OCI-M2 (cell line): ENCODE results near the gene AIP.

ENCODE experiments used
- DNase-seq: peaks from one replicate; lab custom pipeline; 2025; ENCODE audit not compliant: unreplicated experiment; lab: John Stamatoyannopoulos, UW

AIP gene

GRCh38 chr11:67482827-67483798 lies at the start of gene AIP:
Gene AIP (plus strand): TSS chr11:67483026. CDS start chr11:67483159, 133 bp downstream.
- peak; percentile 93 for DNase-seq

DNA sequence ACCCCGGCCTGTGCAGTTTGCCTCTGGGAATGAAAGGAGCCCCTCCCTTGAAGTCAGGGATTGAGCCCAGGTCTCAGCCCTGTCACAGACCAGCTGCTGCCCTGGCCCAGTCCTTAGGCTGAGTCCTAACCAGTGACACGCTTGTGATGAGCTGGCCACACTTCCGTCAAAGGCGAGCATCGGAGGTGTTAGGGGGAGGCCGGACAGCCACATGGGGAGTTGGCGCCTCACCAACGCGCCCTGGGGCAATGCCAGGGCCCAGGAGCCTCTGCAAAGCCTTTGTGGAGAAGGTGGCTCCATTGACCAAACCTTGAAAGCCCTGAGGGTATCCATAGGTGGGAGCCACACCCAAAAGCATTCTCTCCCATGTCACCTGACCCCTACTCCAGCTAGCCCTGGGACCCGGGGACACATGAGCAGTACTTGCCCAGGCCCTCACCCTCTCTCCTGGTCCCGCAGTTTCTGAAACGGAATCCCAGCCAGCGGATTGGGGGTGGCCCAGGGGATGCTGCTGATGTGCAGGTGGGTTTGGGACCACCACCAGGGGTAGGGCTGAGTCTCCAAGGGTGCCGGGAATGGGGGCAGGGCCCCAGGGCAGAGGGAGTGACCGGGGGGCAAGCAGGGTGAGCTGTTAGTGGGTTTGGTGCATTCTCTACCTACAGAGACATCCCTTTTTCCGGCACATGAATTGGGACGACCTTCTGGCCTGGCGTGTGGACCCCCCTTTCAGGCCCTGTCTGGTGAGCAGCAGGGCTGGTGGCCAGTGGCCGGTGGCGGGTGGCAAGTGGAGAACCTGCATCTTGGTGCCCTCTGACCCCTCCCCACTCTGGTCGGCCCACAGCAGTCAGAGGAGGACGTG lies 49.1 kb upstream of the AIP start:
- DNase-seq = no peak

DNA sequence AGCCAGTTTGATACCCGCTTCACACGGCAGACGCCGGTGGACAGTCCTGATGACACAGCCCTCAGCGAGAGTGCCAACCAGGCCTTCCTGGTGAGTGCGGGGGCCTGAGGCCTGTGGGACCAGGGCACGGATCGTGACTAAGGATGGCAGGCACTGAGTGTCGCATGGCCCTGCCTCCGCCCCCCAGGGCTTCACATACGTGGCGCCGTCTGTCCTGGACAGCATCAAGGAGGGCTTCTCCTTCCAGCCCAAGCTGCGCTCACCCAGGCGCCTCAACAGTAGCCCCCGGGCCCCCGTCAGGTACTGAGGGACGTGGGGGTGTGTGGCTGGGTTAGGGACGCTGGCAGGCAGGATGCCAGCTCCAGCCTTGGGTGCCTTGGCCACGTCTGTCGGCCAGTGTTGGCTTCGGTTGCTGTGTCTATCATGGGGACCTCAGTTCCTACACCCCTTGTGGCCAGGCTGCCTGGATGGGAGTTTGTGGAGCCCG lies 48.4 kb upstream of the AIP start:
- no peak for DNase-seq

GRCh38 chr11:67435031-67435726 lies 47.6 kb upstream of the AIP start:
- no peak for DNase-seq

DNA sequence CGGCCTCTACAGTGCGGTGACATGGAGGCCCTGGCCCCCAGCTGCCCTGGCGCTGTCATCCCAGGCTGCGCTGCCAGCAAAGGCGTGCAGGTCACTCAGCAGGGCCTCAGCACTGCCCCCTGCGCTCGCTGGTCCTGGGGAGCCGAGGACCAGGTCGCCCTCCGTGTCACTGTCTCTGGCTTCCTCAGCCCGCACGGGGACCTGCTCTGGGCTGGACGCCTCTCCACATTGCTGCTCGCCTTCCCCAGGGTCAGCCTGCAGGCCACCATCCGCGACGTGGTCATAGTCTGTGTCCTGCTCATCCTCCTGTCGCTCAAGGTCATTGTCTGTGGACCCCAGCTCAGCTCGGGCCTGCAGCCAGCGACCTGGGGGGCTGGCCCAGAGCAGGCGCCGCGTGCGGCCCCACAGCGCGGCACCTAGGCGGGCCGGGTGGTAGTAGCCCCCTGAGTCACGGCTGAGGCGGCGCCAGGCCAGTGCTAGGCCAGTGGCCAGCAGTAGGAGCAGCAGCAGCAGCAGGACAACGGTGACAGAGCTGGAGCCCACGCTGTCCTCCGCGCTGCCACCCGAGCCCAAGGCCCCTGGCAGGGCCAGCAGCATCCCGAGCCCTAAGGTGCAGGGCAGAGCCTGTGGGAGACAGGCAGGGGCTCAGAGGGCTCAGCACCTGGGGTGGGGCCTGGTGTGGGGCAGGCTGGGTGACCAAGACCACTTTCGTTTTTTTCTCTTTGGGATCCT lies 46.9 kb upstream of the AIP start:
- DNase-seq = no peak

- DNase-seq = no peak
These were observed 46.3 kb upstream of the AIP start for GRCh38 chr11:67436459-67437081.

- no peak for DNase-seq
These were observed 45.6 kb upstream of the AIP start, which contains the start of gene PTPRCAP for GRCh38 chr11:67437082-67437808. Gene PTPRCAP (minus strand): TSS chr11:67437682. CDS start chr11:67437619, 63 bp downstream.

- no peak for DNase-seq
These were observed 45.0 kb upstream of the AIP start for GRCh38 chr11:67437809-67438157.

DNA sequence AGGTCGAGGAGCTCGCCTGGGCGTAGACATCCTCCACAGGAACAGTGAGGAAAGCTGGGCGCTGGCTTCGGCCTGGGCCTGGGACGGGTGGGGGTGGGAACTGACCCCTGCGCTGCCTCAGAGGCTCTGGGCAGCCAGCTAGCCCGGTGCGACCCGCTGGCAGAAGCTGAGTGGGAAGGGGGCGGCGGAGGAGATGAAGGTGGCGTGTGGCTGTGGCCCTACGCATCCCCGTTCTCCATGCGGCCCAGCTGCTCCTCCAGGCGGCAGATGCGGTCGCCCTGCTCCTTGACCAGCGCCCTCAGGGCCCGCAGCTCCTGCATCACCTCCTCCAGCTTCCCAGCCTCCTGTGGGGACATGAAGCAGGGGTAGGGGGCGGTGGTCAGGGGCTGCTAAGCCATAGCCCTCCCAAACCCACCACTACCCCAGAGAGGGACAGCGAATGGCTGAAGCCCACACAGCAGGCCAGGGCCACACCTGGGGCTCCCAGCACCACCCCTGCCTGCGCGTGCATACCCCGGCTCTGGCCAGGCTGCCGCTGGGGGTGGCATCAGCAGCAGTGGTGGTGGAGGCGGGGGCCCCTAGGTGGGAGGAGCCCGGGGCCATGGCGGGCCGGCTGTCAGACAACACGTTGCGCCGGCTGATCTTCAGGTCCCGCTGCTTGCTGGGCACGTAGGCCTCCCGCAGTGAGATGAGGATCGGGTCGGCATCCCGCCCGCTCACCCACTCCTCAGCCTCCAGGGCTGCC lies 44.5 kb upstream of the AIP start:
- DNase-seq = no peak

DNA sequence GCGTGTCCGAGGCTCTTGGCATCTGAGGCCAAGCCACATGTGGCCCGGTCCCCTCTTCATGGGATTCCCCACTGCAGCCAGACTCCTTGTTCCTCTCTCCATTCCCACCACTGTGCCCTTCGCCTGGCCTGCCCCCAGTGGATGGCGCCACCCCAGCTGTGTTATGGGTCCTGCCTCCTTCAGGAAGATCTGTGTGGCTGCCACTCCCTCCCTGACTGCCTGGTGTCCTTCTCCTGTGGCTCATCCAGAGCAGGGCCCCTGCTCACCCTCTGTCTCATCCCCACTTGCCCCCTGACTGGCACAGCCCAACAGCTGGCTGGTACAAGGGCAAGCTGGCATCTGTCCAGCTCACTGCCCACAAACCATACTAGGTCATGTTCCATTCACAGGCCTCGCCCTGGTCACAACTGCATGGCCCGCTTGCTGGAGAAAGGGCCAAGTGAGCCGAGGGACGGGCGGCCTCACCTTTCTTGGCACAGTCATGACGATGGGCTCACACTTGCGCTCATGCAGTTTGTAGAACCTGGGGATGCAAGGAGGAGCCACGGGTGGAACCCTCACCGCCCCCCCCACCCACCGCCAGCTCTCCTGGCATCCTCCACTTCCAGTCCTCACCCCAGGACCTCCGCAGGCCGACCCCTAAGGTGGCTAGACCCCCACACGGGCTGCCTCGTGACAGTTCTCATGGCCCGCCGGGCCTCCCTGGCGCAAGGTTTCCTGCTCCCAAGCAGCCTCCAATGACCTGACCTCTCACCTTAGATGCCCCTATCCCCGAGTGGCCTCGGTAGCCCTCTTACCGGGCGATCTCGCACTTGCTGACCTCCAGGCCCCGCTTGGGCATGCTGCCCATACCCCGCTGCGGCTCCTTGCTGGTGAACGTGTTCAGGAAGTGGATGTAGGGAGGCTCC lies 43.3 kb upstream of the AIP start:
- DNase-seq = no peak

DNA sequence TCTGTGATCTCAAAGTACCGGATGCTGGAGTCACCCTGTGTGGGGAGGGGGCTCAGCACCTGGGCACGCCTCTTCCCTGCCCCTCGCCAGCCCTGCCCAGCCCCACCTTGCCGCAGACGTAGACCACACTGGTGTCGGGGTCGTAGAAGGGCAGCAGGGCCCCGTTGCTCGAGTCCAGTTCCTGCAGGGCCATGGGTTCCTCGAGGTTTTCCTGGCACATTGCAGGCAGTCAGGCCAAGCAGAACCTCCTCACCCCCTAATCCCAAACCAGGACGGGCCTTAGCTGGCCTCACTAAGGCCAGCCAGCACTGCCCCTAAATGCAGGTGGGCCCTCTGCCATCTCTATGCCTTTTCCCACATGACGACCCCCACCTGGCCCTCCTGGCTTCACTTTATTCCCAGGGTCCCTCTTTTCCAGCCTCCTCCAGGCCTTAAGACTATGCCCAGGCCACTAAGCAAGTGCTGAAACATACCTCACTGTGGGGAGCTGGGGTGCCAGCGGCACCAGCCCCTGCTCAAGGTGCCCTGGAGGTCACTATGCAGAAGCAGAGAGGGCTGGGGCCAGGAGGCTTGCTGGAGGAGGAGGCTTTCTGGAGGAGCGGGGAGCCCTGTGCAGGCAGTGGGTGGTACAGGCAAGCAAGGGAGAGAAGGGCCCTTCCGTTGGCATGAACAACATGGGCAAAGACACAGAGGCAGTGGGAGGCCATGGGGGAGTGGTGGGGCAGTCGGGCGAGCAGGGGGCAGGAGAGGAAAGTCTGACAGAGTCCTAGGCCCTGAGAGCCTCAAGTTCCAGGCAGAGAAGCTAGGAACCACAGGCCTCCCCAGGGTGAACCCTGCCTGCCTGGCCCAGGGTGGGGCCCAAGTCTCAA lies 42.4 kb upstream of the AIP start:
- DNase-seq = no peak

- no peak for DNase-seq
These were observed 41.7 kb upstream of the AIP start for GRCh38 chr11:67441098-67441563.

GRCh38 chr11:67441731-67442351 lies 41.0 kb upstream of the AIP start:
- no peak for DNase-seq

- DNase-seq = no peak
These were observed 40.1 kb upstream of the AIP start for GRCh38 chr11:67442504-67443404.

DNA sequence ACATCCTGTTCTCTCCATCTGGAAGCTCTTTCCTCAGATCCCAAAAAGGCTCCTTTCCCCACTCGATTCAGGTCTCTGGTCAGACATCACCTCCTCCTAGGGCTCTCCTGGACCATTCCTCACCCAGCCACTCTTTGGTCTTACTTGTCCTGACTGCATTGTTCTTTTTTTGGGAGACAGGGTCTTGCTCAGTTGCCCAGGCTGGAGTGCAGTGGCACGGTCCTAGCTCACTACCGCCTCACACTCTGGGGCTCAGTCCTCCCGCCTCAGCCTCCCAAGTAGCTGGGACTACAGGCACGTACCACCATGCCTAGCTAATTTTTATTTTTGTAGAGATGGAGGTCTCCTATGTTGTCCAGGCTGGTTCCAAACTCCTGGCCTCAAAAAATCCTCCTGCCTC lies 37.3 kb upstream of the AIP start:
- no peak for DNase-seq
